ENCODE data around the gene PRKCE. TPM values are rescaled to one million over a fixed set of nuclear protein-coding genes. Genes with fewer than 3 reads are reported as not detected.

Gene PRKCE
- total and polyA plus RNA-seq, 2 donors (not counting 3 experiments of a cell fraction or from before 2014, with no cell fraction given), result 27.9 to 33.9 TPM

GRCh38 chr2:46169467-46169866 lies 518.0 kb downstream of the PRKCE start:
- H3K36me3 ChIP-seq (ENCODE audit: control insufficient read depth in 2 of 2, extremely low read depth in 1 of 2, insufficient read depth in 2 of 2, low read length in 2 of 2), result peaks cover 0 to 5% of the 10 kb centered on the region in 2 experiments
- intact Hi-C loops (cut with micrococcal nuclease), result no loop called here
- ChIA-PET CTCF (interaction anchor here (2.0 to 3.7 kb wide), 2 partner anchors 106 to 107 kb away, joined by 8 to 16 read pairs; no protein-coding TSS in a partner anchor), POLR2A (no interaction called here)
- DNase-seq (ENCODE audit: low read depth, low spot score), result no peak
- H4K20me1 ChIP-seq (replicated peaks; ENCODE audit: control insufficient read depth, extremely low read depth, insufficient read depth, low read length), result no peaks in the 10 kb centered on the region
- H3K9me1 ChIP-seq (replicated peaks; ENCODE audit: control insufficient read depth, extremely low read depth, insufficient read depth, low read length), result no peaks in the 10 kb centered on the region
- no TSS peak for BruUV-seq (replicated peaks)
- H3K4me3 ChIP-seq (replicated peaks in 1 of 3; ENCODE audit: insufficient read depth in 1 of 3, low read depth in 1 of 3, low read length in 3 of 3), result no peak overlapping the region
- H3K79me2 ChIP-seq (ENCODE audit: control insufficient read depth, insufficient read depth, low read length), result no peaks in the 10 kb centered on the region
- no peaks in the 10 kb centered on the region for H3K27me3 ChIP-seq (ENCODE audit: control insufficient read depth in 2 of 2, insufficient read depth in 2 of 2, low read length in 2 of 2)
- no peaks in the 10 kb centered on the region for H3K9me3 ChIP-seq (replicated peaks; ENCODE audit: control insufficient read depth, insufficient read depth, low read length)
- TF ChIP-seq, protein P1, sequence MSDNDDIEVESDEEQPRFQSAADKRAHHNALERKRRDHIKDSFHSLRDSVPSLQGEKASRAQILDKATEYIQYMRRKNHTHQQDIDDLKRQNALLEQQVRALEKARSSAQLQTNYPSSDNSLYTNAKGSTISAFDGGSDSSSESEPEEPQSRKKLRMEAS (IDR thresholded peaks at IDR 0.05; ENCODE audit: insufficient read depth, insufficient read length), result no peak
- TF ChIP-seq EZH2 (IDR thresholded peaks at IDR 0.05; ENCODE audit: borderline replicate concordance, low read depth, low read length, severe bottlenecking), result no peak
- TF ChIP-seq, protein P2, sequence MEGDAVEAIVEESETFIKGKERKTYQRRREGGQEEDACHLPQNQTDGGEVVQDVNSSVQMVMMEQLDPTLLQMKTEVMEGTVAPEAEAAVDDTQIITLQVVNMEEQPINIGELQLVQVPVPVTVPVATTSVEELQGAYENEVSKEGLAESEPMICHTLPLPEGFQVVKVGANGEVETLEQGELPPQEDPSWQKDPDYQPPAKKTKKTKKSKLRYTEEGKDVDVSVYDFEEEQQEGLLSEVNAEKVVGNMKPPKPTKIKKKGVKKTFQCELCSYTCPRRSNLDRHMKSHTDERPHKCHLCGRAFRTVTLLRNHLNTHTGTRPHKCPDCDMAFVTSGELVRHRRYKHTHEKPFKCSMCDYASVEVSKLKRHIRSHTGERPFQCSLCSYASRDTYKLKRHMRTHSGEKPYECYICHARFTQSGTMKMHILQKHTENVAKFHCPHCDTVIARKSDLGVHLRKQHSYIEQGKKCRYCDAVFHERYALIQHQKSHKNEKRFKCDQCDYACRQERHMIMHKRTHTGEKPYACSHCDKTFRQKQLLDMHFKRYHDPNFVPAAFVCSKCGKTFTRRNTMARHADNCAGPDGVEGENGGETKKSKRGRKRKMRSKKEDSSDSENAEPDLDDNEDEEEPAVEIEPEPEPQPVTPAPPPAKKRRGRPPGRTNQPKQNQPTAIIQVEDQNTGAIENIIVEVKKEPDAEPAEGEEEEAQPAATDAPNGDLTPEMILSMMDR (IDR thresholded peaks at IDR 0.05; ENCODE audit: extremely low read depth in 1 of 2, insufficient read depth in 1 of 2, low read depth in 1 of 2, low read length in 2 of 2), result no peak
- no peak for TF ChIP-seq POLR2A (IDR thresholded peaks at IDR 0.05; ENCODE audit: low read depth, low read length)
- TF ChIP-seq POLR2AphosphoS5 (IDR thresholded peaks at IDR 0.05; ENCODE audit: insufficient read depth, low read depth, low read length), result no peak
- no peak for TF ChIP-seq GATA2 (IDR thresholded peaks at IDR 0.05; ENCODE audit: insufficient read depth, insufficient read length, low read depth, low read length)
- no peak for TF ChIP-seq MYC (IDR thresholded peaks at IDR 0.05; ENCODE audit: low read depth, low read length)
- TF ChIP-seq JUN (IDR thresholded peaks at IDR 0.05; ENCODE audit: borderline replicate concordance, insufficient read depth, insufficient read length, low read depth), result no peak
- TF ChIP-seq FOS (IDR thresholded peaks at IDR 0.05; ENCODE audit: borderline replicate concordance, insufficient read depth, low read length), result no peak
- H3K4me2 ChIP-seq (ENCODE audit: insufficient read depth, low read length), result no peak overlapping the region
- no peak overlapping the region for H2AFZ ChIP-seq (ENCODE audit: low read depth, low read length)
- no peak for FAIRE-seq
- dilution Hi-C loops (cut with MboI; ENCODE audit: extremely low pct_ligation_motif_present, low sequenced_read_pairs), result no loop called here
- no peak overlapping the region for H3K9ac ChIP-seq (replicated peaks; ENCODE audit: extremely low read depth, insufficient read depth, low read length)
- H3K4me1 ChIP-seq (ENCODE audit: control insufficient read depth, extremely low read depth, insufficient read depth, low read length), result peaks cover 30% of the 10 kb centered on the region
- no peak overlapping the region for H3K27ac ChIP-seq (ENCODE audit: insufficient read depth, low read depth, low read length)
